ENCODE measurements around the gene DHX40.

Gene DHX40

GRCh38 chr17:59617156-59617732, 51.8 kb downstream of the DHX40 start:
- ChIA-PET CTCF (interaction anchor here (0.9 kb wide), 1 partner anchor 96 kb away, joined by 3 read pairs; no protein-coding TSS in a partner anchor), POLR2A (no interaction called here)
- TF ChIP-seq, protein P1, sequence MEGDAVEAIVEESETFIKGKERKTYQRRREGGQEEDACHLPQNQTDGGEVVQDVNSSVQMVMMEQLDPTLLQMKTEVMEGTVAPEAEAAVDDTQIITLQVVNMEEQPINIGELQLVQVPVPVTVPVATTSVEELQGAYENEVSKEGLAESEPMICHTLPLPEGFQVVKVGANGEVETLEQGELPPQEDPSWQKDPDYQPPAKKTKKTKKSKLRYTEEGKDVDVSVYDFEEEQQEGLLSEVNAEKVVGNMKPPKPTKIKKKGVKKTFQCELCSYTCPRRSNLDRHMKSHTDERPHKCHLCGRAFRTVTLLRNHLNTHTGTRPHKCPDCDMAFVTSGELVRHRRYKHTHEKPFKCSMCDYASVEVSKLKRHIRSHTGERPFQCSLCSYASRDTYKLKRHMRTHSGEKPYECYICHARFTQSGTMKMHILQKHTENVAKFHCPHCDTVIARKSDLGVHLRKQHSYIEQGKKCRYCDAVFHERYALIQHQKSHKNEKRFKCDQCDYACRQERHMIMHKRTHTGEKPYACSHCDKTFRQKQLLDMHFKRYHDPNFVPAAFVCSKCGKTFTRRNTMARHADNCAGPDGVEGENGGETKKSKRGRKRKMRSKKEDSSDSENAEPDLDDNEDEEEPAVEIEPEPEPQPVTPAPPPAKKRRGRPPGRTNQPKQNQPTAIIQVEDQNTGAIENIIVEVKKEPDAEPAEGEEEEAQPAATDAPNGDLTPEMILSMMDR (IDR thresholded peaks at IDR 0.05; ENCODE audit: insufficient read depth, low read length, missing control alignments), result no peak
- no peak for DNase-seq (ENCODE audit: low read depth, low spot score)
- H3K4me3 ChIP-seq (ENCODE audit: low read depth, low read length), result no peak overlapping the region

DNA sequence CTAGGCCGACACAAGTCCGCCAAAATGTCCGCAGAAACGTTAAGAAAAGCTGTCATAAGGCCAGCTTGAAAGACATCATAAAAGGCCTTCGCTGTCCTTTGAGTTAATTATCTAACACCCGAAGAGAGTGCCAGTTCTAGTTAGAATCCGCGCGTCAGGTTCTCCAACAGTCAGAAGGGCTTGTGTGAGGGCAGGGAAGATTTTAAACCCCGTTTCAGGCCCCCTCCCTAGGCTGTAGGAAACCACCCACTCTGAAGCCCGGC, 53.6 kb downstream of the DHX40 start:
- no peak for DNase-seq (ENCODE audit: low read depth, low spot score)
- TF ChIP-seq, protein P1 (IDR thresholded peaks at IDR 0.05; ENCODE audit: insufficient read depth, low read length, missing control alignments), result no peak
- H3K4me3 ChIP-seq (ENCODE audit: low read depth, low read length), result peak overlapping the region; percentile 88
- ChIA-PET POLR2A (interaction anchor here (0.7 to 2.5 kb wide), 11 partner anchors 23 to 464 kb away, joined by 3 to 9 read pairs (median 3); partner anchors contain the start of genes DHX40, PRR11, PTRH2 and SKA2), CTCF (no interaction called here)

DNA sequence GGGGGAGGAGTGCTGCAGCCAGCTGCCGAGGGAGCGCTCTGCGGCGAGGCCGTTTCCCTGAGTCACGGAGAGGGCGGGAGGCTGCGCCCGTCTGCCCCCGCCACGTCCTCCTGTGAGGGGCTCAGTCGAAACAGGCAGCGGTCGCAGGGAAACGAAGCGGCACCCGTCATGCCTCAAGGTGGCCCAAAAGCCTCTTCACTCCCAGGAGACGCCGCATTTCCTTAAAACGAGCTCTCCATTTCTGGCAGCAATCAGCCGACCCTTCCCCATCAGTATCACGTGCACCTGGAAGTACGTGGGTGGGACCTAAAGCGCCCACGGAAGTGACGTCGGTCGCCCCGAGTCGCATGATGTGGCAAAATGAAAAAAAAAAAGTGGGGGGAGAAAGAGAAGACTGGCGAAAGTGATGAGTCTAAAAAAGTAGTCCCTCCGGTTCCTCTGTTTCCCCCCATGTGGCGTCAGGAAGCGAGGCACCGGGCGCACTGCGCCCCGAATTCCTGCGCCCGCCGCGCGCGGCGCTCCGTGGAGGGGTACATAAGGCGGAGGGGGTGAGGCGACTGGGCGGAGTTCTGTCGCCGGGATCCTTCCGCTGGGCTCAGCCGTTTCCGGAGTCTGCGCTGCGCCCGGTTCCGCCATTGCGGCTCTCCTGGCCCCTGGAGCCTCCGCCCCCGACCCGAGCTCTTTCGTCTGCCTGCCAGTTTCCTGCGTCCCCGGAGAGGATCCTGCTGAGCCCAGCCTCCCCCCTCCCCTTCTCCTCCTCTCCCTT, 54.1 kb downstream of the DHX40 start, which contains the start of gene CLTC:
Gene CLTC, plus strand, starts transcription at position 598 of the 766 bp plus-strand sequence. CDS start 237 bp downstream, outside the sequence.
- TF ChIP-seq, protein P1 (IDR thresholded peaks at IDR 0.05; ENCODE audit: insufficient read depth, low read length, missing control alignments), result no peak
- DNase-seq (ENCODE audit: low read depth, low spot score), result peak; percentile 94
- POLR2A ChIA-PET, result interaction anchor here (0.7 to 2.5 kb wide), 13 partner anchors 23 to 464 kb away, joined by 3 to 9 read pairs (median 4); partner anchors contain the start of genes DHX40, PRR11, PTRH2 and SKA2
- H3K4me3 ChIP-seq (ENCODE audit: low read depth, low read length), result peak within 1 kb of the TSS; percentile 88
- CTCF ChIA-PET, result interaction anchor here (1.3 kb wide), 1 partner anchor 44 kb away, joined by 4 read pairs; no protein-coding TSS in a partner anchor

- ChIA-PET CTCF (interaction anchor here (1.3 kb wide), 1 partner anchor 43 kb away, joined by 4 read pairs; no protein-coding TSS in a partner anchor), POLR2A (interaction anchor here (1.0 to 2.5 kb wide), 7 partner anchors 32 to 465 kb away, joined by 3 to 9 read pairs (median 5); partner anchors contain the start of genes PRR11, PTRH2, SKA2 and VMP1)
- peak overlapping the region; percentile 88 for H3K4me3 ChIP-seq (ENCODE audit: low read depth, low read length)
- DNase-seq (ENCODE audit: low read depth, low spot score), result no peak
- TF ChIP-seq, protein P1 (IDR thresholded peaks at IDR 0.05; ENCODE audit: insufficient read depth, low read length, missing control alignments), result no peak
These were observed 54.6 kb downstream of the DHX40 start for GRCh38 chr17:59620064-59620359.

- no peak for DNase-seq (ENCODE audit: low read depth, low spot score)
- CTCF ChIA-PET, result interaction anchor here (1.2 to 1.3 kb wide), 2 partner anchors 22 to 42 kb away, joined by 3 to 4 read pairs; no protein-coding TSS in a partner anchor
- TF ChIP-seq, protein P1 (IDR thresholded peaks at IDR 0.05; ENCODE audit: insufficient read depth, low read length, missing control alignments), result no peak
- POLR2A ChIA-PET, result interaction anchor here (2.5 kb wide), 1 partner anchor 87 kb away, joined by 9 read pairs; the partner anchor contains the start of genes PTRH2 and VMP1
- H3K4me3 ChIP-seq (ENCODE audit: low read depth, low read length), result peak overlapping the region; percentile 88
These were observed 55.3 kb downstream of the DHX40 start for GRCh38 chr17:59620518-59621259.
